Right lobe of liver (tissue), 6 donors: Measurements from ENCODE around the gene PTPRN2. TPM values are rescaled to one million over a fixed set of nuclear protein-coding genes. Genes with fewer than 3 reads are reported as not detected.

ENCODE experiments used
- ATAC-seq, 4 donors: fragments of 200-7000 bp; cut with Tn5 transposase; one replicate each; pipeline ENCODE4 v1.9.1; 2020; ENCODE audit warnings: mild to moderate bottlenecking in 4 of 4, moderate library complexity in 4 of 4
- DNase-seq, 3 donors: peaks; one replicate each; pipeline ENCODE4 v3.0.0-alpha.2; 2020
- H3K27ac ChIP-seq, 3 donors: fragments of 200-600 bp; one replicate each; pipeline ENCODE4 v1.8.0; 2022
- H3K27me3 ChIP-seq, 2 donors: fragments of 200-600 bp; one replicate each; pipeline ENCODE4 v1.8.0; 2022
- H3K36me3 ChIP-seq, 4 donors: fragments of 200-600 bp; sonication (generic) in 1 of 4; one replicate each; pipeline versions ENCODE4 v1.5.1 to v1.8.0; 2017 to 2022; ENCODE audit warnings: control low read depth in 1 of 4
- H3K4me1 ChIP-seq, 4 donors: fragments of 200-600 bp; sonication (generic) in 1 of 4; one replicate each; pipeline versions ENCODE4 v1.5.1 to v1.8.0; 2017 to 2022; ENCODE audit warnings: control low read depth in 1 of 4
- H3K4me3 ChIP-seq, 3 donors: fragments of 200-600 bp; one replicate each; pipeline ENCODE4 v1.8.0; 2022
- H3K9me3 ChIP-seq, 4 donors: fragments of 200-600 bp; sonication (generic) in 1 of 4; one replicate each; pipeline versions ENCODE4 v1.5.1 to v1.8.0; 2017 to 2022; ENCODE audit warnings: control low read depth in 1 of 4
- CTCF ChIP-seq, 4 donors: fragments of 200-600 bp in 3 of 4; fragments of 450-650 bp in 1 of 4; IDR thresholded peaks; one replicate each; pipeline versions ENCODE4 v1.5.1 to v1.8.0; 2016 to 2022; ENCODE audit warnings: antibody characterized with exemption in 4 of 4, mild to moderate bottlenecking in 2 of 4
- POLR2A ChIP-seq: fragments of 450-650 bp; IDR thresholded peaks from one replicate; pipeline ENCODE4 v1.6.1; 2017; ENCODE audit warnings: antibody characterized with exemption, mild to moderate bottlenecking
- WGBS: methylation state at CpG from one replicate; pipeline ENCODE4 v1.1.6; 2018; ENCODE audit warnings: low coverage, low lambda C conversion rate; ENCODE audit not compliant: insufficient coverage; ENCODE audit errors: missing lambda C conversion rate; 5-methylcytosine and 5-hydroxymethylcytosine counted together
- intact Hi-C, 2 donors: fragments of 100-400 bp; cut with DNase I; formaldehyde crosslinking; loops; one replicate each; pipeline versions ENCODE4 v1.11.2 to v1.14.1; 2022
- total RNA-seq, 6 experiments: library from RNA; depleted of rRNA in 2 of 6; stranded (reverse); fragments of >200 nt in 2 of 6; fragmentation: NEBNext Ultra II Directional in 3 of 6; extraction: Animal tissue kit (Norgen Biotek cat#: 25700) in 3 of 6; gene quantifications; one replicate each; pipeline versions ENCODE4 v1.1.0 to v1.2.4, GENCODE V29; 2016 to 2023
- donor health status: DM: no; HTN: yes; CAD: no.
- donor health status: DM: no; HTN: no; CAD: no.
- donor health status: DM: no; HTN: no; CAD: no.
- donor health status: DM: no; HTN: yes; CAD: no.
- donor health status: DM: no; HTN: yes; CAD: no.

The PTPRN2 gene
- total RNA-seq, 6 experiments from 2014 or later = 0.15 to 0.87 (median 0.67) TPM

- intact Hi-C loops = no loop called here
- DNase-seq (peak in 1 of 3 donors; percentile 27), ATAC-seq (no peak)
- H3K4me1 ChIP-seq = no peaks in the 10 kb centered on the region
- TF ChIP-seq POLR2A (no peak), CTCF (IDR thresholded peaks at IDR 0.05) (no peak)
- H3K27me3 ChIP-seq = no peaks in the 10 kb centered on the region
- no peaks in the 10 kb centered on the region for H3K9me3 ChIP-seq
- no peak overlapping the region for H3K27ac ChIP-seq
- no peaks in the 10 kb centered on the region for H3K36me3 ChIP-seq
- 77% methylated on average over 10 of the region's 10 CpGs for WGBS
- H3K4me3 ChIP-seq = no peak overlapping the region
These were observed 493.6 kb downstream of the PTPRN2 start for GRCh38 chr7:158094046-158094445.

GRCh38 chr7:158093156-158093796 lies 494.3 kb downstream of the PTPRN2 start:
- ATAC-seq (no peak), DNase-seq (peak in 1 of 3 donors; percentile 4)
- WGBS = 71% methylated on average over 13 of the region's 20 CpGs
- Histone ChIP-seq H3K4me1 (no peaks in the 10 kb centered on the region), H3K4me3 (no peak overlapping the region), H3K27me3 (no peaks in the 10 kb centered on the region), H3K36me3 (no peaks in the 10 kb centered on the region), H3K27ac (no peak overlapping the region), H3K9me3 (no peaks in the 10 kb centered on the region)
- intact Hi-C loops = no loop called here
- TF ChIP-seq CTCF (IDR thresholded peaks at IDR 0.05) = no peak
- no peak for TF ChIP-seq POLR2A

- Histone ChIP-seq H3K4me1 (no peaks in the 10 kb centered on the region), H3K27me3 (no peaks in the 10 kb centered on the region), H3K9me3 (no peaks in the 10 kb centered on the region), H3K4me3 (no peak overlapping the region), H3K36me3 (no peaks in the 10 kb centered on the region), H3K27ac (no peak overlapping the region)
- 77% methylated on average over 7 of the region's 14 CpGs for WGBS
- DNase-seq = no peak
- TF ChIP-seq POLR2A = no peak
- no peak for TF ChIP-seq CTCF (IDR thresholded peaks at IDR 0.05)
- intact Hi-C loops = no loop called here
- ATAC-seq = no peak
These were observed 500.4 kb downstream of the PTPRN2 start for GRCh38 chr7:158087196-158087595.

- DNase-seq (no peak), ATAC-seq (no peak)
- intact Hi-C loops = no loop called here
- TF ChIP-seq CTCF (IDR thresholded peaks at IDR 0.05) = no peak
- Histone ChIP-seq H3K36me3 (no peaks in the 10 kb centered on the region), H3K4me1 (no peaks in the 10 kb centered on the region), H3K9me3 (no peaks in the 10 kb centered on the region), H3K27ac (no peak overlapping the region), H3K27me3 (no peaks in the 10 kb centered on the region), H3K4me3 (no peak overlapping the region)
- WGBS = 75% methylated on average over 27 of the region's 30 CpGs
These were observed 501.6 kb downstream of the PTPRN2 start for GRCh38 chr7:158085741-158086695.
